Hippocampal formation (tissue), 2 donors: ENCODE measurements around the gene SYDE2.
A peak's percentile ranks its signal among the peaks of the same experiment; 100 is the strongest.

Experiments
- DNase-seq, 2 donors: peaks; one replicate each; lab custom pipeline; 2025; lab: John Stamatoyannopoulos, UW

Gene SYDE2

DNA sequence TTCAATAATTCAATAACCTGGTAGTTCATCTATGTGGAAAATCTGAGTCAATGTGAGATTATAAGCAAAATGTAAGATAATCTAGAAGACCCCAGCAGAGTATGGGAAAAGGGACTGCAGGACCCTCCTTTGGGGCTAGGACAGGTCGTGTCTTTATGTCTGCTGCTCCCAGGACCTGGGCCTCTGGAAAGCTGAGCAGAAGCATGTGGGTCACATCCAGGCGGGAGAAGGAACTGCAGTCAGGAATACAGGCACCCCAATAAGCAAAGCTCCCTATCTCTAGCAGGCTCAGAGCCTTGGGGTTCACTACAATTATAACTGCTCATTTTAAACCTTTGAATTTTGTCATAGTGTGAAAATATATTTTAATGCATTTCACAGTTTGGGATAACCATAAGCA is 78.6 kb downstream of the SYDE2 start:
- no peak for DNase-seq

DNA sequence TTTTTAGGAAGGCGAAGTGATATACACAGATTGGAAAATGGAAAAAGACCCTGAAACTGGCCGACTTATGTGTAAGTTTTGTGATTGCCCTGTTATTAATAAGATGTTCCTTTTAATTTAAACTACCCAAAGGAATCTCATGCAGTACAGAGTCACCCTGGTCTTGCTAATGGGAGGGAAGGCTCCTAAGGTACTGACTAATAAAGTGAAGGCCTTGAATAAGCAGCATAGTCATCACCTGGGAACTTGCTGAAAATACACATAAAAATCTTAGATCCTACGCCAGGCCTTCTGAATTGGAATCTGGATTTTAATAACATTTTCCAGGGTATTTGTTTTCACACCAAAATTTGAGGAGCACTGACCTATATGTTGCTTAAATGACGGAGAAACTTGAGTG is 79.1 kb downstream of the SYDE2 start:
- no peak for DNase-seq

- DNase-seq, result no peak
These were observed 82.1 kb downstream of the SYDE2 start for GRCh38 chr1:85118751-85119150.

GRCh38 chr1:85116856-85117255 is 84.0 kb downstream of the SYDE2 start:
- no peak for DNase-seq

- no peak for DNase-seq
These were observed 84.9 kb downstream of the SYDE2 start for GRCh38 chr1:85115933-85116332.

- DNase-seq, result no peak
These were observed 89.1 kb downstream of the SYDE2 start for GRCh38 chr1:85111695-85112094.

- DNase-seq, result peak in 1 of 2 donors; percentile 40
These were observed 91.3 kb downstream of the SYDE2 start for GRCh38 chr1:85109475-85109874.
